ENCODE data around the gene EPS15. TPM values are rescaled to one million over a fixed set of nuclear protein-coding genes. Genes with fewer than 3 reads are reported as not detected.

Gene EPS15
- total and polyA plus RNA-seq, 10 of the 15 experiments (the other 5 are each of a cell fraction or from before 2014, with no cell fraction given), result 24.7 to 87.8 (median 56.3) TPM

- TF ChIP-seq PRDM15 (CRISPR knock-in tag; IDR thresholded peaks at IDR 0.05) (no peak), POU2F2 (IDR thresholded peaks at IDR 0.05; ENCODE audit: borderline replicate concordance, low read depth, low read length) (no peak), TBL1XR1 (IDR thresholded peaks at IDR 0.05; ENCODE audit: low read depth, low read length) (no peak), RFX5 (IDR thresholded peaks at IDR 0.05; ENCODE audit: low read depth, low read length) (no peak)
Observed at GRCh38 chr1:51346086-51346942, 172.8 kb downstream of the EPS15 start (continued).

DNA sequence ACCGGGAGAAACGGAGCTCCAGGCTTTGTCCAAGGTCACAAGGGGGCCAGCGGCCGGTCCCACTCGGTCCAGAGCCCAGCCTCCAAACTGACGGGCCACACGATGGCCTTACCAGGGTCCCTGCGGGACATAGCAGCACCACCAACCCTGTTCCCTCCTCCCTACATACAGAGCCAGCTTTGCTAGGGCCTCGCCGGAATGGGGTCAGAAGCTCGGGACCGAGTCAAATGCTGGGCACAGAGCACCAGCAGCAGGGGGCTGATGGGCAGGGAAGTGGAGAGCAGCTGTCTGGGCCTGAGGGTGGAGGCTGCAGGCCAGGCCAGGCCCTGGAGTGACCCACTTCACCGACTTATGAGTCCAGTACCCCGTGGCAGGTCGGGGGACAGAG is 173.8 kb downstream of the EPS15 start:
- Histone ChIP-seq H3K27me3 (replicated peaks in 1 of 2; ENCODE audit: control insufficient read depth in 2 of 2, insufficient read depth in 2 of 2, low read length in 1 of 2) (peaks cover 0 to 5% of the 10 kb centered on the region in 2 experiments; a peak in 3 of 4 replicates), H3K4me3 (no peak overlapping the region), H3K27ac (ENCODE audit: control insufficient read depth, insufficient read depth) (no peak overlapping the region), H4K20me1 (ENCODE audit: control insufficient read depth, insufficient read depth) (no peaks in the 10 kb centered on the region), H3K4me1 (ENCODE audit: control insufficient read depth, insufficient read depth, low read length) (peaks cover 18% of the 10 kb centered on the region), H3K9ac (ENCODE audit: control insufficient read depth, insufficient read depth, low read length) (no peak overlapping the region), H3K9me3 (replicated peaks; ENCODE audit: control insufficient read depth, insufficient read depth, low read length) (no peaks in the 10 kb centered on the region), H2AFZ (ENCODE audit: control insufficient read depth, low read depth, low read length) (no peak overlapping the region), H3K79me2 (ENCODE audit: control insufficient read depth, insufficient read depth, low read length) (no peaks in the 10 kb centered on the region), H3K4me2 (ENCODE audit: control insufficient read depth, insufficient read depth) (peak overlapping the region; percentile 53; the same call in 1 of the 2 replicates), H3K36me3 (ENCODE audit: control insufficient read depth in 2 of 2, insufficient read depth in 2 of 2, low read length in 1 of 2) (no peaks in the 10 kb centered on the region)
- no TSS peak for BruUV-seq (replicated peaks)
- DNase-seq (ENCODE audit: low read depth, low spot score), result no peak
- ATAC-seq, result no peak
- in situ Hi-C loops (cut with MboI) (no loop called here), intact Hi-C loops (cut with micrococcal nuclease; ENCODE audit: unreplicated experiment) (loop anchor here (10.0 kb wide), 1 partner anchor 430 kb away; no protein-coding TSS in a partner anchor)
- no peak for FAIRE-seq
- WGBS (ENCODE audit: insufficient coverage, insufficient replicate concordance, low lambda C conversion rate, missing lambda C conversion rate), result 56% methylated on average over 15 of the region's 15 CpGs
- CTCF ChIA-PET, result interaction anchor here (0.6 to 1.9 kb wide), 3 partner anchors 10 to 190 kb away, joined by 3 to 7 read pairs (median 3); no protein-coding TSS in a partner anchor
- POLR2A ChIA-PET, result no interaction called here
- RAD21 ChIA-PET (ENCODE audit: unreplicated experiment), result interaction anchor here (1.4 kb wide), 1 partner anchor 190 kb away, joined by 4 read pairs; no protein-coding TSS in a partner anchor
- SMC1A ChIA-PET (ENCODE audit: uncharacterized antibody, unreplicated experiment), result no interaction called here
- TF ChIP-seq NRF1 (conservative IDR thresholded peaks at IDR 0.05; ENCODE audit: low read depth, low read length) (no peak), SUPT20H (IDR thresholded peaks at IDR 0.05; ENCODE audit: borderline replicate concordance, control insufficient read depth, low read depth, low read length) (no peak), NFYB (IDR thresholded peaks at IDR 0.05; ENCODE audit: insufficient read depth, low read depth, low read length) (no peak), SREBF1 (IDR thresholded peaks at IDR 0.05; ENCODE audit: low read length) (no peak), JUNB (IDR thresholded peaks at IDR 0.05) (no peak), FOXM1 (IDR thresholded peaks at IDR 0.05; ENCODE audit: low read depth, low read length) (no peak), STAT3 (IDR thresholded peaks at IDR 0.05; ENCODE audit: low read depth, low read length) (no peak)
- TF ChIP-seq, protein P1, sequence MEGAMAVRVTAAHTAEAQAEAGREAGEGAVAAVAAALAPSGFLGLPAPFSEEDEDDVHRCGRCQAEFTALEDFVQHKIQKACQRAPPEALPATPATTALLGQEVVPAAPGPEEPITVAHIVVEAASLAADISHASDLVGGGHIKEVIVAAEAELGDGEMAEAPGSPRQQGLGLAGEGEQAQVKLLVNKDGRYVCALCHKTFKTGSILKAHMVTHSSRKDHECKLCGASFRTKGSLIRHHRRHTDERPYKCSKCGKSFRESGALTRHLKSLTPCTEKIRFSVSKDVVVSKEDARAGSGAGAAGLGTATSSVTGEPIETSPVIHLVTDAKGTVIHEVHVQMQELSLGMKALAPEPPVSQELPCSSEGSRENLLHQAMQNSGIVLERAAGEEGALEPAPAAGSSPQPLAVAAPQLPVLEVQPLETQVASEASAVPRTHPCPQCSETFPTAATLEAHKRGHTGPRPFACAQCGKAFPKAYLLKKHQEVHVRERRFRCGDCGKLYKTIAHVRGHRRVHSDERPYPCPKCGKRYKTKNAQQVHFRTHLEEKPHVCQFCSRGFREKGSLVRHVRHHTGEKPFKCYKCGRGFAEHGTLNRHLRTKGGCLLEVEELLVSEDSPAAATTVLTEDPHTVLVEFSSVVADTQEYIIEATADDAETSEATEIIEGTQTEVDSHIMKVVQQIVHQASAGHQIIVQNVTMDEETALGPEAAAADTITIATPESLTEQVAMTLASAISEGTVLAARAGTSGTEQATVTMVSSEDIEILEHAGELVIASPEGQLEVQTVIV (IDR thresholded peaks at IDR 0.05; ENCODE audit: borderline replicate concordance, partially characterized antibody), result no peak
- TF ChIP-seq, protein P2, sequence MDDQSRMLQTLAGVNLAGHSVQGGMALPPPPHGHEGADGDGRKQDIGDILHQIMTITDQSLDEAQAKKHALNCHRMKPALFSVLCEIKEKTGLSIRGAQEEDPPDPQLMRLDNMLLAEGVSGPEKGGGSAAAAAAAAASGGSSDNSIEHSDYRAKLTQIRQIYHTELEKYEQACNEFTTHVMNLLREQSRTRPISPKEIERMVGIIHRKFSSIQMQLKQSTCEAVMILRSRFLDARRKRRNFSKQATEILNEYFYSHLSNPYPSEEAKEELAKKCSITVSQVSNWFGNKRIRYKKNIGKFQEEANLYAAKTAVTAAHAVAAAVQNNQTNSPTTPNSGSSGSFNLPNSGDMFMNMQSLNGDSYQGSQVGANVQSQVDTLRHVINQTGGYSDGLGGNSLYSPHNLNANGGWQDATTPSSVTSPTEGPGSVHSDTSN (IDR thresholded peaks at IDR 0.05; ENCODE audit: insufficient replicate concordance, low read depth, low read length), result no peak
